ENCODE results near the gene HIF3A.
A peak's percentile ranks its signal among the peaks of the same experiment; 100 is the strongest.

HIF3A gene

DNA sequence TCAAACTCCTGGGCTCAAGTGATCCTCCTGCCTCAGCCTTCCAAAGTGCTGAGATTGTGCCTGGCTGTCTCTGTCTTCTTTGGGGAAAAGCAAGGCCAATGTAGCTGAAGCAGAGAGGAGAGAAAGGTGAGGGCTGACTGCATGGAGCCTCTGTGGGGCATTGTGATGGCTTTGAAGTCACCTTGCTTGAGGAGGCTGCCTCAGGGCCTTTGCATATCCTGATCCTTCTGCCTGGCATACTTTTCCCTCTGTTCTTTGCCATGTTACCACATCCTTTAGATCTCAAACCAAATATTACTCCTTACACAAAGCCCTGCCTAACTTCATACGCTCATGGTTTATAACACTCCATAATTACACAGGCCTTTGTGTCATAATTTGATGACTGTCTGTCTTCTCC is 40.6 kb downstream of the HIF3A start:
- DNase-seq = no peak

DNA sequence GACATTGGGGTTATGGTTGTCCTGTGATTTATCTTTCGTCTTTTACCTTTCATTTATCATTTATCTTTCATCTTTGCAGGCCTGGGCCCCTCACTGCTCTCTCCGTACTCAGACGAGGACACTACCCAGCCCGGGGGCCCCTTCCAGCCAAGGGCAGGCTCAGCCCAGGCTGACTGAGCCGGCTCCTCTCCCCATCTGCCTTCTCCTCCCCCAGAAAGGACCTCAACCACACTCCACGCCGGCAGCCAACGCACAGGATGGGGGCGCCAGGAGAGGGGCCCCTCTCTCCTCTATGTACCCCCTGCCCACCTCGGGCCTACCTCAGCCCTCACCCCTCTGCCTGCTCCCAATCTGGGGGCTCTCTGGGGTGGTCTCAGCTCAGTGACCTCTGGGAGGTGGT is 42.6 kb downstream of the HIF3A start:
- DNase-seq = no peak

DNA sequence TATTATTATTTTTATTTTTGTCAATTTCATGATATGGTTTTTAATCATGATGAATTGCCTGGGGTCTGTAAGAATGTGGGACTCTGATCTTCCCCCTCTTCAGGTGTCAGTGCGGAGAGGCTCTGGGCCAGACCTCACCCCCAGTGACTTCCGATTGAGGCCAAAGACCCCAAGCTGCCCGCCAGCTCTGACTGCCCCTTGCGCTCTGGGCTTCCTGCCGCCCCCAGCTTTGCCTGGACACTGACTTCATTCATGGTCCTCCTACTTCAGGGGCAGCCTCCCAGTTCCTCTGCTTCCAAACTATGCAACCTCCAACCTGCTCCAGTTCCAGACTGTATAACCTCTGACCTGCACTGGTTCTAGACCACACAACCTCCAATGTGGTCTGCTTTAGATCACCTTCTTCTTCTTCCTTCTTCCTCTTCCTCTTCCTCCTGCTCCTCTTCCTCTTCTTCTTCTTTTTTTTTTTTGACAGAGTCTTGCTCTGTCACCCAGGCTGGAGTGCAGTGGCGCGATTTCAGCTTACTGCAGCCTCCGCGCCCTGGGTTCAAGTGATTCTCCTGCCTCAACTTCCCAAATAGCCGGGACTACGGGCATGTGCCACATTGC is 43.3 kb downstream of the HIF3A start:
- DNase-seq = no peak

DNA sequence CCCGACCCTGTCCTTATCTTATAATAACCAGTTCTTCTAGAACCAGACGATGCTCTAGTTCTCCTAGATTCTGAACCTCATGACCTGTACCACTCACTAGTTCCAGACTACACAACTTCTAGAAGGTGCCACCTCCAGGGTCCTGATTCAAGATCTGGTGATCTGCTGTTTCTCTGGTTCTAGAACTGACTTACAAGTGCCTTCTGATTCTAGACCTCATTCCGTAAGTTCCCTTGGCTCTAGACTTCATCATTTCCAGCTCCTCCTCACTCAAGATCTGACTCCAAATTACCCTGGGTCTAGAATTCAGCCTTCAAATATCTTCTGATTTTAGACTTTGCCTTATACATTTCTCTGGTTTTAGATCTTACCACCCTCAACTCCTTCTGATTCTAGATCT is 45.1 kb downstream of the HIF3A start:
- no peak for DNase-seq

DNA sequence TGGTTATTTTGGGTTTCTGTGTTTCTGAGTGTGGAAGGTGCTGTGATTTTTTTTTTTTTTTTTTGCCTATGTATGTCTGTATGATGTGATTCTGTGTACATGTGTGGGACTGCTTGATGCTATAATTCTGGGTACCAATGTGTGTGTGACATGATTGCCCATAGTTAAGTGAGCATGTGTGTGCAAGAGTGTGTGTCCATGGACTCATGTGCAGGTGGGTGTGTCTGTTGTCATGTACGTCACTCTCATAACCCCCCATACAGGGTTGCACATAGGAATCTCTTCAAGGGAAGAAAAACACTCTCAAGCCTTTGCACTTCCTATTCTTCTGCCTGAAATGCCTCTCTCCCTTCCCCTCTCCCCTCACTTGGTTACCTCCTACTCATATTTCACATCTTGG is 47.5 kb downstream of the HIF3A start:
- DNase-seq = no peak

DNA sequence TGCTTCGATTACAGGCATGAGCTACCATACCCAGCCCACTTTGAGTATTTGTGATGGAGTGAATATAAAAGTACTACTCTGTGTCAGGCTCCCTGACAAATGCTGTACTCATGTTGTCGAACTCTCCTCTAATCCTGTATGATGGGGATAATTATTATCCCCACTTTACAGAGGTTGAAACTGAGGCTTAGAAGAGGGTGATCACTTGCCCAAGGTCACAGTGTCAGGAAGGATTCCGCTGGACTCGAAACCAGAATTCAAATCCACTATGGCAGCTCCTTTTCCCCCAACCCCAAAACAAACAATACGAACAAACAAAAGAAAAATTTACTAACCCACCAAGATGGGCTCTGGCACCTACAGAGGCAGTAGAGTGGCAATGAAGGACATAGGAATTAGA is 48.3 kb downstream of the HIF3A start:
- no peak for DNase-seq

DNA sequence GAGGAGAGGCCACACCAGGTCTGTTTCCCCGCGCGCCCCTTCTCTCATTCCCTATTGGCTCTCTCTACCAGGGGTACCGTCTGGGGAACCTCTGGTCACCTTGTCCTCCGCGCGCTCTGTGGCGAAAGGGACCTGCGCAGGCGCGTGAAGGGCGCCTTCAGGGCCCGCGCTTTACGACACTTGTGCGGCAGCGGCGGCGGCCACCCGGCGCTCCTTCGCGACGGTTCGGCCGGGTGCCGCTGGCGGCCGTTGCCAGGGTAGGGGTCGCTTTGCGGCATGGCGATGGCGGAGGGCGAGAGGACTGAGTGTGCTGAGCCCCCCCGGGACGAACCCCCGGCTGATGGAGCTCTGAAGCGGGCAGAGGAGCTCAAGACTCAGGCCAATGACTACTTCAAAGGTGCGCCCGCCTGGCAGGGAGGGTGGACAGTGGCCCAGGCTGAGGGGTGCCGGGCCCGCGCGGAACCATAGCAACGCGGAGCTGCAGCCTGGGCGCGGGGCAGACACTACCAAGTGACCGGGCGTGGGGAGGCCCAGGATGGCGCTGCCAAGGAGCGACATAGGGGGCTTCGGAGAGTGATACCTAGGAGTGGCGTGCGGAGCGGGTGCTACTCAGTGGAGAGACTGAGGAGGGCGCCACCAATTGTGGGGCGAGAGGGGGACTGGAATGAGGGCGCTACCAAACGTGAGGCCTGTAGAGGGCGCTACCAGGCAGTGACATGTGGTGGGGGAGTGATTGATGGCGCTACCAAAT is 50.2 kb downstream of the HIF3A start, which contains the start of gene PPP5C:
TSS of gene PPP5C (plus strand) at position 267 of the 751 bp plus-strand sequence. CDS start at position 277, 10 bp downstream.
- peak; percentile 90 for DNase-seq

DNA sequence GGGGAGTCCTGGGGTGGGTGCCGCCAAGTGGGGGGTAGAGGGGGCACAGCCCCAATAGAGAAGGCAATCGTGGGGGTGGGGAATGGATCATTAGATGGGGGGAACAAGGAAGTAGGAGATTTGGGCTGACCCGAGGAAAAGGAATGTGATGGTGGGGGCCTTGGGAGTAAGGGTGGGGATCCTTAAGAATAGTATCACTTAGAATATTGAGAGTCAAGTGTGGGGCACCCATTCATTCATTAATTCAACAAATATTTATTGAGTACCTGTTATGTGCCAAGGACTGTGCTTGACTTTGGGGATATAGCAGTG is 50.7 kb downstream of the HIF3A start:
- no peak for DNase-seq

DNA sequence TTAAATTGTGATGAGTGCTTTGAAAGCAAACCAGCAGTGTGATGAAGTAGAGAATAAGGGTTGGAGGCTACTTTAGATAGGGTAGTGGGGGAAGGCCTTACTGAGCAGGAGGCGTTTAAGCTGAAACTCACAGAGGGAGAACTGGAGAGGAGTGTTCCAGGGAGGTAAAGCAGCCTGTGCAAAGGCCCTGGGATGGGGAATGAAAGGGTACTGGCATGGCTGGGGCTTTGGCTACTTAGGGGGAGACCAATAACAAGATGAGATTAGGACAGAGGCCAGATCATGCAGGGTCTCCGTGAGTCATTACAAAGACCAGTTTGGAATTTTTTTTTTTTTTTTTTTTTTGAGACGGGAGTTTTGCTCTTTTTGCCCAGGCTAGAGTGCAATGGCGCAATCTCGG is 51.1 kb downstream of the HIF3A start:
- no peak for DNase-seq

DNA sequence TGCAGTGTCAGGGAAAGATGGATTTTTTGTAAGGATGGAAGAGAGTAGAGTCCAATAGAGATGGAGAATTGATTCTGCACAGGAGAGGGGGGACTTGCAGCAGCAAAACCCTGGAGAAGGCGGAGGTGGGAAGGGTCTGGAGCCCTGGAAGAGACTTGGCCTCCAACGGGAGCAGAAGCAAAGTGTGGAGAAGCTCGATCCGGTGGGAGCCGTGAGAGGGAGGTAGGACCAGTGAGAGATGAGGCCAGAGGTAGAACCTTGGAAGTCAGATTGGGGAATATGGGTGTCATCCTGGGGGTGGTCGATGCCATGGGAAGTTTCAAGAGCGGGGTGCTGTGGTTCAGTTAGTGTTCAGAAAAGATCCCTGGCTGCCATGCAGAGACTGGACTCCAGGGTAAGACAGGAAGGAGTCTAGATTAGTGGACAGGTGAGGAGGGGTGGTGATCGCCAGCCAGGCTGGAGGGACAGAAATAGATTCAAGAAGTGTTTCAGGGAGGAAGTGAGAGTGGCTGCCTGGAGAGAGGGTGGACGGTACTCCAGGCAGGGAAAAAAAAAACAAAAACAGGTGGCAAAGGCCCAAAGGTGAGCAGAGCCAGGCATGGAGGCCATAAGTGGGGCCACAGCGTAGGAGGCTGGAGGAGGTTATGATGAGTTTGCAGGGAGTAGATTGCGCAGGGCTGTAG is 52.6 kb downstream of the HIF3A start:
- no peak for DNase-seq

DNA sequence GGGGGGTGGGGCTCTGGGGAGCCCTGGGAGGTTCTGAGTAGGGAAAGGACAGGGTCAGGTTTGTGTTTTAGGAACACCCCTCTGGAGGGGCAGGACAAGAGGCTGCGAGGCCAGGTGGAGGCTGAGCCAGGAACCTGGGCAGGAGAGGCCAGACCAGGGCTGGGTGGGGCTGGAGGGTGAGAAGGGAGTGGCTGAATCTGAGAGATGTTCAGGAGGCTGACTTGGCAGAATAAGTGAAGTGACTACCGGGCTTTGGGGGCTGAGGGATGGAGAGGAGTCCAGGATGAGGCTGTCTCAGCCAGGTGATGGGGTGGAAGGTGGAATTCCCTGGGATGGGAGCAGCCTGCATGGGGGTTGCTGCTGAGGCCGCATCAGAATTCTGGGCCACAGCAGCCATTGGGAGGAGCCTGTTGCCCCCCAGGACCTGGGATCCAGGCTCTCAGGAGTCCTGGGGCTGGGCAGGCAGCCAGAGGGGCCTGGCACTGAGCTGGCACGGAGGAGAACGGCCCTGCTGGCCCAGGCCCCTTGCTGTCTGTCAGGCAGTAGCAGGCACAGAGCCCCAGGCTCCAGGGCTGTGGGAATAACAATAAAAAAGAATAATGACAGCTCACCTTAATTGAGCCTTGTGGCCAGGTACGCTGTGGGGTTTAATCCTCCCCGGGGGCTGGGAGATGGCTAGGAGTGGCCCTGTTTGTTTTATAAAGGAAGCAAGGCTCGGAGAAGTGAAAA is 53.4 kb downstream of the HIF3A start:
- peak; percentile 11 for DNase-seq

DNA sequence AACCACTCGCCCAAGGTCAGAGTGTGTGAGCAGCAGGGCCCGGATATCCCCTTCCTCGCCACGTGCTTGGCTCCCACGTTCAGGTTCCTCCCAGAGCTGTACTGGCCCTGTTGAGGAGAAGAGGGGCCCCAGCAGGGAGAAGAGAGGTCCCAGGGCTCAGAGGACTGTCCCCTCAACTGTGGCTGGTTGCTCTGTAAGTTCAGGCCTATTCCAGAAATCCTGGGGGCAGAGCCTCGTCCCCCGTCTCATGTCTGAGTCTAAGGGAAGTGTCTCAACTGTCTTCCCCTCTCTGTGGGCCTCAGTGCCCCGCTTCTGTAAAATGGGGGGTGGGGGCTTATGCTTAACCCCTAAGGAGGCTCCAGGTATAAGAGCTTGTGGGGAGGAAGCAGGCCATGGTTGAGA is 53.9 kb downstream of the HIF3A start:
- DNase-seq = peak; percentile 44

DNA sequence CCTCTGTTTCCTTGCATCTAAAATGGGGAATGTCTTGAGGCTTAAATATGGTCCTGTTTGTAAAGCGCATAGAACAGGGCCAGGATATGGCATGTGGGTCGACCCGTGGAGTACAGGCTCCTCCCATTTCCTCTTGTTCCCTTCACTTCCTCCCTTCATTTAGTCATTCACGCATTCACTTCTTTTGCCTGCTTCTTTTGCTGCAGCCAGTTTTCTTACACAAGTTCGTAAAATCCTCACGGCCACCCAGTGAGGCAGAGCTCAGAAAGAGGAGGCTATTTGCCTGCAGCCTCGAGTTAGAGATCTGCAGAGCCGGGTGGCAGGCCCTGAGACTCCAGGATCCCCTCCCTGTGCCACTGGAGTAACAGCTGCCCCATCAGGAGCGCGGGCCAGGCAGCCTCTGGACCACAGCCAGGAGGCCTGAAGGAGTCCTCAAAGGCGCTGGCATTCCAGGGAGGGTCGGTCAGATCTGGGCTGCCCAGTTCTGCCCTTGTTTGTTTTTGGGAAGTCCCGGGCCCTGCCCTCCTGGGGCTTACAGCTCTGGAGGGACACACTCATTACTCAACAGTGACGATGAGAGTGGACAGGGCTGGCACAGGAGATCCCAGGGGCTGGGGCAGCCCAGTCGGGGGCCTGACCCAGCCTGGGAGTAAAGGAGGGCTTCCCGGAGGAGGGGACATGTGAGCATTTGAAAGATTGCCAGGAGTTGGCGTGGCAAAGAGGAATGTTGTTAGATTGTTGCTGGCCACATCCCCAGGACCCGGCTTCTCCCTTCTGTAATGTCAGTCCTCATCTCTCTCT is 54.6 kb downstream of the HIF3A start:
- peak; percentile 17 for DNase-seq

DNA sequence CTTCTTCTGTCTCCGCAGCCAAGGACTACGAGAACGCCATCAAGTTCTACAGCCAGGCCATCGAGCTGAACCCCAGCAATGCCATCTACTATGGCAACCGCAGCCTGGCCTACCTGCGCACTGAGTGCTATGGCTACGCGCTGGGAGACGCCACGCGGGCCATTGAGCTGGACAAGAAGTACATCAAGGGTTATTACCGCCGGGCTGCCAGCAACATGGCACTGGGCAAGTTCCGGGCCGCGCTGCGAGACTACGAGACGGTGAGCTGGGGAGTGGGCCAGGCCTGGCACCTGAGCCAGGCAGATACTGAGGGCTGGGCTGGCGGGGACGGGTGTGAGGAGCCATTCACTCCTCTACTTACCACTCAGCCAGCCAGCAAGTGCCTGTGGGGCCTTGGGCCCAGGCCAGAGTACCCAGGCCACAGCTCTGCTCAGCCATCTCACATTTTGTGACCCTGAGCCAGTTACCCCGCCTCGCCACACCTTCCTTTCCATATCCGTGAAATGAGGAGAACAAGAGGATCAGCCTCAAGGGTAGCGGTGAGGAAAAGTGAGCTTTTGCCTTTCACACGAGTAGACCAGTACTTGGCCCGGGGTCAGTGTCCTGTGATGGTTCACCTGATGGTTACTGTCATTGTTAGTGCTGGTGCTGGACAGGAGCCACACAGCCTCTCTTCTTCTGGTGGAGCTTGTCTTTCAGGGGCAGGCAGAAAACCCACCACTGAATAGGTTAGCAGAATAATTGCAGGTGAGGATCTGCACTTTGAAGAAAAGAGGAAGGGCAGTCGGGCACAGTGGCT is 57.1 kb downstream of the HIF3A start:
- no peak for DNase-seq

DNA sequence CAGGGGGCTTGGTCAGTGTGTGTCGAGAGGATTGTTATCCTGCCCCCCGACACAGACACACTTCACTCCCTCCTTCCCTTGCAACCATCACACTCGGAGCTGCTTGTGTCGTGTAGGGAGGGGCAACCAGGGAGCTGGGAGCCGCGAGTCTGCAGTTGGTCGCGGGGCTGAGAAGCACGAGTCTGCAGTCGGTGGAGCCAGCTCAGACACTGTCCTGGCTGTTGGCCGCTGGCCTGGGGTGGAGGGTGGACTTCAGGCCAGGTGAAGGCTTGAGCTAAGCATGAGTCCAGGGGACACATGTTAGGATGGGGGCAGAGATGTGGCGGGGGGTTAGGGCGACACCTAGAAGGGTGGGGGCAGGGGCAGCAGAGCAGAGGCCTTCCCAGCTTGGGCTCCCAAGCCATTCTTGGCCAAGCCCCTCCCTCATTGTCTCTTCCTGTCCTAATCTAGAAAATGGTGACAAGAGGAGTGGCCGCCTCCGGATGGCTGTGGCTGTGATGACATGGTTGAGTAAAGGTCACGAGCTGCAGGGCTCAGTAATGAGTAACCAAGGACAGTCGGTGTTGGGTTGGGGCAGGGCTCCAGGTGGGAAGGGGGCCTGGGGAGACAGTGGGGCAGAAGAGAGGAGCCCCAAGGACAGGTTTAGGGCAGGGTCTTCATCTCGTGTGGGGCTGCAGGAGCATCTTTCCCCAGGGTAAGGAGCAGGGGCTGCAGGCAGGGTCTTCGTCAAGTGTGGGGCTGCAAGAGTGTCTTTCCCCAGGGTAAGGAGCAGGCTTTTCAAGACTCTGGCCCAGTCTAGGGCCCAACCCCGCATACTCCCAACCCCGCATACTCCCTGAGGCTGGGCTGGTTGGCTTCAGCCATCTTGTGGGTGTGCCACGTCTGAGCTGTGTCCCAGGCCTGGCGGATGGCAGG is 58.6 kb downstream of the HIF3A start:
- peak; percentile 14 for DNase-seq

DNA sequence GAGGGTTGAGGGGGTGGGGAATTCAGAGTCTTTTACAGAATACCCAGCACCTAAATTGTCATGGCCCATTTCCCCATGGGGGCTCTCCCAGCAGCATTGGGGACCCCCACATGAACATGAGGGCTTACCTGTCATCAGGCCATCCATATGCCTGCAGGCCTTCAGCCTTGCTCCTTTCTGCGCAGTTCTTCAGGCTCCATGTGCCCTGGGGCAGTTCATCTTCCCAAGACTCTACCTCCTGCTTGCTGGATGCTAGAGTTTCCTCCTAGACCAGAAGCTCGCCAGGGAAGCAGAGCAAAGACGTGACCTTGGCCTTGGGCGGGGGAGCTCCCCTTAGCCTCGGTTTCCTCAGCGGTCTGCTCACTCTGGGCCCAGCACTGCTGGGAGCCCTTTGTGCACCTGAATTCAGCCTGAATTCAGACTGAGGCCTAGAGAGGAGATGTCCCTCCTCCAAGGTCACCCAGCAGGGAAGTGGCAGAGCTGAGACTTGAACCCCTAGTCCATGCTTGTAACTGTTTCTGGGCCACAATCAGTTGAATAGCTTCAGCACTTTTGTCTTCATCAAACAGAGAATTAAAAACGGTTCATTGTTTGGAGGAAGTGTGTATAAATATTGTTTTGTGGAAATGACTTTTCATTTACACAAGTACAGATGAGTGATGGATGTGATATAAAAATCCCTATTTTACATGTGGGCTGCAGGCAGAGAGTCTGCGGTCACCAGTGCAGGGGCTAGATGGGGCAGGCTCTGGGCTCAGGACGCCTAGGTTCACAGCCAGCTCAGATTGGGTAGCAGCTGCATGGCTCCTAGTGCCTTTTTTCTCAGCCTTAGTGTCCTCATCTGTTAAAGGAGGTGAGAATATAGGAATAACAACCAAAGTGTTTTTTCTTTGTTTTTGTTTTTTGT is 59.6 kb downstream of the HIF3A start:
- no peak for DNase-seq

DNA sequence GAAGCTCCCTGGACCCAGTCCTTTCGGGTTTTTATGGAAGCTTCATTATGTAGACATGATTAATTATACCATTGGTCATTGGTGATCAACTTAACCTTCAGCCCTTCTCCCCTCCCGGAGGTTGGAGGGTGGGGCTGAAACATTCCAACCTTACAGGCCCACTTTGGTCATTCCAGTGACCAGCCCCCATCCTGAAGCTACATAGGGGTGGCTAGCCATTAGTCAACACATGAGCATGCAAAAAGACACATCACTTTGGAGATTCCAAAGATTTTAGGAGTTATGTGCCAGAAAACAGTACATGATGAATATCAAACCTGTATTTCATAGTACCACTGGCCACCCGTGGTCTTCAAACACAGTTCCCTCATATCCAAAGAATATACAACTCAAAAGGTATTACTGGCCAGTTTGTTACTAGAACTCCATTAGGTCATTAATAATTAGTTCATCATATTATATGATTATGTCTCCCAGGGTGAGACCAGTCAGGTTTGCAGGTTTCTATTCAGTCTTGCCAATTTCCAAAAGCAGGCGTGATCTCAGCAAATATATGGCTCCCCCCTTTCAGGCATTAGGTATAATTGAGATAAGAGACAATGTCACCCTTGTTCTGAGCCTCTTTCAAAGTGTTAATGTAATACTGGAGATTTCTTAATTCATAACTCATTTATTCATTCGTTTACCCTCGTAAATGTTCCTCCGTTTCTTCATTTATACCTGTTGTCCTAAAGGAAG is 61.2 kb downstream of the HIF3A start:
- no peak for DNase-seq

DNA sequence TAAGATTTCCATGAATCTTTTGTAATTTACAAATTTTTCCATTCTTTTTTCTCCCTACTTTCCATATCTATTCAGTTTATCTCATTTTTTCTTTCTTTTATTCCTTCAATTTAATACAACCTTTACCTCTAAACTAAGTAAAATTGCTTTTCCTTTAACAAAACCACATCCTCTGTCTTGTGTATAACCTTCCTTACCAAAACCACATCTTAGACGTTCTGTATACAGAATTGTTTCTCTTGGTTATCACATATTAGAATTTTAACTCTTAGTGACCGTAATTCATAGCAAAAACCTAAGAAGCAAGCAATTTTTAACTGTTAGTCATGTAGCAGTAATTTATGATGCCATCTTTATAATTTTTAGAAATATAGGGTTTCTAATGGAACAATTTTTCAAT is 65.1 kb downstream of the HIF3A start:
- no peak for DNase-seq

DNA sequence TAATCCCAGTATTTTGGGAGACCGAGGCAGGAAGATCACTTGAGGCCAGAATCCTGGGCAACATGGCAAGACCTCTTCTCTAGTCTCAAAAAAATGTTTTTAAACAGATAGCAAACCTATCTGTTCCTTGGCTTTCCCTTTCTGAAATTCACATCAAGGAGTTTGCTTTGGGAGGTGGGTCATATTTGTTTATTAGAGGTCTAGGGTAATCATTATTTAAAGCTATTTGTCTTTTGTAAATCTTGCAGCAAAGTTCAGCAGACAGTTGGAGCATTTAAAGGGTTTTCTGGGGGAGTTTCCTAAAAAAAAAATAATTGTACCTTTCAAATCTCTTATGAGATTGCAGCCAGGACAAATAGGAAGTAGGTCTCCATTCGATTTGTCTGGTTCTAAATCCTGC is 67.5 kb downstream of the HIF3A start:
- DNase-seq = no peak

Data from stimulated activated CD4-positive, alpha-beta T cell treated with anti-CD3 and anti-CD28 coated beads, Interleukin-4, amount 100 ng/mL, for 24 hours (primary cell).